GM20431 (cell line): ENCODE data around the gene PAFAH1B1.
"Not testable (repeated sequence)": the region's sequence is repeated elsewhere in the genome, so short reads cannot be mapped to it uniquely, and the experiment has no call there.

Experiments
- in situ Hi-C: fragments of 300-500 bp; cut with MseI, MboI; formaldehyde crosslinking; loops from one replicate; pipeline ENCODE4 v1.15.0; 2020; ENCODE audit warnings: low sequenced_read_pairs; ENCODE audit not compliant: unreplicated experiment

Gene PAFAH1B1

DNA sequence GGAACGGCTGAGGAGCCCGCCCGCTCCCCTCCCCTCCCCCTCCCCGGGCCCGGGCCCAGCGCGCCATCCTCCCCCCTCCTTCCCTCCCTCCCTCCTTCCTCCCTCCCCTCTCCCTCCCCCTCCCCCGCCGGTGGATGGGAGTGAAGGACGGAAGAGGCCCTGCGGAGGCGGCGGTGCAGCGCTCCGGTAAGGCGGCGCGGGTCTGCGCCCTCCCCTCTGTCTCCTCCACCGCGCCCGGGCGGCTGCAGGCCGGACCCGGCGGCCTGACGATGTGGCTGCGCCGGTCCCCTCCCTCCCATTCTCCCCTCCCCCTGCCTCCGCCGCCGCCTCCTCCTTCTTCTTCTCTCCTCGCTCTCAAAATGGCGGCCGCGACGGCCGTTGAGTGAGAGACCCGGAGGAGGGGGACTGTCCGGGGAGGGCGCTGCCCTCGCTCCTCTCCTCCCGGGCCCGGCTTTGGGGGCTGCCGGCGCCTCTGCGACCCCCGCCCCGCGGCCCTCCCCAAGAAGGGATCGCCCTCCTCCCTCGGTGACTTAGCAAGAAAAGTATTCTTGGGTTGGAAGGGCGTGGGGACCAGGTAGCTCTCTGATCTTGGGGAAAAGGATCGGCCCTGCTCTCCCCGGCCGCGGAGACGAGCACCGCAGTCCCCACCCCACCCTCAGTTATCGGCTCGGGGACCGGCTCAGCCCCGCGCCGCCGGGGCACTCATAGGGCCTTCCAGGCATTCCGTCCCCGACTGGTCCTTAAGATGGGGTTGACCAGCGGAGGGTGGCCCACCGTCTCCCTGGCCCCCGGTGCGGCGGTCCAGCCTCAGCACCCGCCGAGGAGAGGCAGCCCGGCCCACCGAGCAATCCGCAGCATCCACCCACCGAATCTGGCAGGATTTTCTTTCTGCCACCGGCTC lies 617 bp downstream of the PAFAH1B1 start:
- in situ Hi-C loops = no loop called here

DNA sequence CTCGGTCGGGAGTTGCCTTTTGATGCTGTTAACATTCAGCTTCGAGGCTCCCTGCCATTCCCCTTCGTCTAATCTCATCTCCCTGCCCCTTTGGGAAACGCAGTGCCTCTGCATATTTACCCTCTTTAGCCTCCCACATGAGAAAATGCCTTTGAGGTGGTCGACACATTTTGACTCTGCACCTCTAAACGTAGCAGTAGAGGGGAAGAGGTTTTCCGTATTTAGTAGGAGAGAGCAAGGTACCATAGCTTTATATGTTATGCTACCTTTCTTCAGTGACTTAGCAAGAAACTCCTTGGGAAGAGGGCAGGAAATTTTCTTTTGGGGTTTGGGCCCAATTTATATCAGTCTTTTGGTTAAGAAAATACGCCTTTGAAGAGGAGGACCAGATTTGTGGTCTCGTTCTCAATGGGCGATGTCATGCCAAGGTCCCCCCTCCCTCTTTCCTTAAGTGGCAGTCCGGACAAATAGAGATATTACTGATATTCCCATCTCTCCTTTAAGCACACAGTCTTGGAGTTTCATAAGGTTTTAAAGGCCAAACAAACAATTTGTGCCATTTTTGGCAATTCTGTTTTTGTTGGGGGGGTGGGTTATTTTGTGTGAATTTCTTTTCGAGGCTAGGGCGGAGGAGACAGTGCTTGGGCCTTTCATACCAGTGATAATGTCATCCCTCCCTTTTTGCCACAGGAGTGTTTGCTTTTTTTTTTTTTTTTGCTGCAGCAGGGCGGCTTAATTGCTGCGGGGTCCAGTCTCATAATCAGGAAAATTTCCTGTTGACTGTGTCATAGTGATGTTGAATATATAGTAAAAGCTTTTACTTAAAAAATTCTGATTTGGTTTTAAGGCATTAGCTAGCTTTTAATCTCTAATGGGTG lies 1.5 kb downstream of the PAFAH1B1 start:
- in situ Hi-C loops = no loop called here

- in situ Hi-C loops = no loop called here
Measured at GRCh38 chr17:2595716-2596115, 2.3 kb downstream of the PAFAH1B1 start.

DNA sequence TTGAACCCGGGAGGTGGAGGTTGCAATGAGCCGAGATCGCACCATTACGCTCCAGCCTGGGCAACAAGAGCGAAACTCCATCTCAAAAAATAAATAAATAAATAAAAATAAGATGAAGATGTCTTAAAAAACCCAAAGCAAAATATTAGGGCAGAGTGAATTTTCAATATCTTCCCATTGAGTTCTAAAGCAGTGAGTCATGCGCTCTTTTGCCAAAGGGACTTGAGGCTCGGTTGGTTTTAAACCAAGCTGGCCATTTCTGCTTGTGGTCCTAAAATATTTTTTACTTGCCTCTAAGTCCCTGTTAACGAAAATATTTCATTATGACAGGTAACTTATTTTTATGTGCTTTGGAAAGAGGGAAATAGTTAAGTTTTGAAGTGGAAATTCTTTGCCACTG lies 4.7 kb downstream of the PAFAH1B1 start:
- in situ Hi-C loops = no loop called here

- in situ Hi-C loops = no loop called here
Measured at GRCh38 chr17:2602597-2603017, 9.2 kb downstream of the PAFAH1B1 start.

DNA sequence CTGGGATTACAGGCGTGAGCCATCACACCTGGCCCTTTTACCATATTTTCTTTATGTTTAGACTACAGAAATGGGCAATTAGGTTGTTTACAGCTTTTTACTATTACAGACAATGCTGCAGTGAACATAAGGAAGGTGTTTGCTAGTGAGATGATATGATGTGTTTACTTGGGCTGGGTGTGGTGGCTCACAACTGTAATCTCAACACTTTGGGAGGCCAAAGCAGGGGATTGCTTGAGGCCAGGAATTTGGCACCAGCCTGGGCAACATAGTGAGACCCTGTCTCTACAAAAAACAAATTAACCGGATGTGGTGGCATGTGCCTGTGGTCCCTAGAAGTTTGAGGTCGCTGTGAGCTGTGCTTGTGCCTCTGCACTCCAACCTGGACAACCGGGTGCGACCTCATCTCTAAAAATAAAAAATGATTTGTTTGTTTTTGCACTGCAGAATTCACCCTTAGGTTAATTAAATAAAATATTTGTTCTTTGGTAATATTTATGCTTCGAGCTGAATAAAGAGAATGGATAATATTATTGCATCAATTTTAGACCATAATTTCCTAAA lies 15.0 kb downstream of the PAFAH1B1 start:
- in situ Hi-C loops = no loop called here

DNA sequence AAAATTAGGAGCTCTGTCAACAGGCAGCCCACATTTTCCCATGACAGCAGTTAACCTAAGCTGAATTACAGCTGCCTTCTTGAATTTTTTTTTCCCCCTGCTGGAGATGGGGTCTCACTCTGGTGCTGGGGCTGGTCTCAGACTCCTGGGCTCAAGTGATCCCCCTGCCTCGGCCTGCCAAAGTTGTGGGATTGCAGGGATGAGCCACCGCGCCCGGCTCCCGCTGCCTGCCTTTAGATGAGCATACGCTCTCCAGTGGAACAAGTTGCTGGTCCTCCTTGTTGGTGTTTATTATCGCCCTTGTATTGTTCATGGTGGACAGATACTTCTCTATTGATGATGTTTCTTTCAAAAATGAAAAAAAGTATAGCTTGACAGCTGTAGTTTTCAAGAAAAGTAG lies 15.6 kb downstream of the PAFAH1B1 start:
- in situ Hi-C loops = no loop called here

DNA sequence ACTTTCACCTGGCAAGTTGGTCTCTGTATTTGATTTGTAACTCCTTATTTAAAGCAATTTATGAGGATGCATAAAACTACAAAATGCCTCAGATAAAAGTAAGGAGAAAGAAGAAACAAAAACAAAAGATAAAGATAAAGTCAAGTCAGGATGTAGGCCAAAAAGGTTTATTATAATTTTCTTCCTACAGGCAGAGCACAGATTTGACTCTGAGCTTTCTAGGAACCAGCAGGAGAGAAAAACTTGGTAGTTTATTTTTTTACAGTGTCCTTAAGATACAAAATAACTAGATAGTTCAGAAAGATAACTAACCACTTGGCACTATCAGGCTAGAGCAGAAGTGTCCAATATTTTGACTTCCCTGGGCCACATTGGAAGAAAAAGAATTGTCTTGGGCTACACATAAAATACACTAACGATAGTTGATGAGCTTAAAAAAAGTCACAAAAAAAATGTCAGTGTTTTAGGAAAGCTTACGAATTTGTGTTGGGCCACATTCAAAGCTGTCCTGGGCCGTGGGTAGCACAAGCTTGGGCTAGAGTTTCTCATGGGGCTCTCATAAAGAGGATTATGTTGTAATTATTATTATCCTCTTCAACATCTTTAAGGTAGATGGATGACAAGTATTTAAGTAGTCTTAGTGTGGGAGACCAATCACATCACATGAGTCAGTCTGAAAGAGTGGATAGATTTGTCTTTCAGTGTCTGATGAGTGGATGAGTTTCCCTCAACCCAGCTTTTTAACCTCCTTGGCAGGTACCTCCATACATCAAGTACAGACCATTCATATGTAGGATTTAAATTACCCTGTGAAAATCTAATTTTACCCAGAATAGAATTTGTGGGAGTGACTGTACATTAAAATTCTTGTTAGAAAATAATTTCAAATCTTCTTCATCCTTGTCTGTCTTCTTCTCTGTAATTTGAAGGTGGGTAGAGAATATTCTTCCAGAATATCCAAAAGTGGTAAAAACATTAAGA lies 17.0 kb downstream of the PAFAH1B1 start:
- in situ Hi-C loops = no loop called here

GRCh38 chr17:2611627-2612026 lies 18.2 kb downstream of the PAFAH1B1 start:
- in situ Hi-C loops = no loop called here

- in situ Hi-C loops = no loop called here
Measured at GRCh38 chr17:2612630-2613029, 19.2 kb downstream of the PAFAH1B1 start.

GRCh38 chr17:2613089-2613808 lies 19.8 kb downstream of the PAFAH1B1 start:
- in situ Hi-C loops = no loop called here

DNA sequence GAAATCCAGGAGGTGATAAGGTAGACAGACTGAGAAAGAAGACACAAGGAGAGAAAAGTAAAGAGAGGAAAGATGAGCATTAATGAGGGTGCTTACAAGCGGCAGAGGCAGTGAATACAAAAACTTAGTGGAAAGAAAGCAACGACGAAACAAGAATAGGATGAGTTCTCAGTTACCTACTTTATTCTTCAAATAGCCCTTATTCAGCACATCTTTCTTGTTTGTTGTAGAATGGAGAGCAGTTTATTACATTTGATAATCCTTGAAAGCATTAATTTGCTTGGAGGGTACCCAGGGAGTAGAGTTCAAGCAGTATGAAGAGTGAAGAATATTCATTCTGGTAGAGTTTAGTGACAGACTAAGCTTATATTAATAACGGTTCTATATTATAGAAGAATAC lies 22.4 kb downstream of the PAFAH1B1 start:
- in situ Hi-C loops = no loop called here

DNA sequence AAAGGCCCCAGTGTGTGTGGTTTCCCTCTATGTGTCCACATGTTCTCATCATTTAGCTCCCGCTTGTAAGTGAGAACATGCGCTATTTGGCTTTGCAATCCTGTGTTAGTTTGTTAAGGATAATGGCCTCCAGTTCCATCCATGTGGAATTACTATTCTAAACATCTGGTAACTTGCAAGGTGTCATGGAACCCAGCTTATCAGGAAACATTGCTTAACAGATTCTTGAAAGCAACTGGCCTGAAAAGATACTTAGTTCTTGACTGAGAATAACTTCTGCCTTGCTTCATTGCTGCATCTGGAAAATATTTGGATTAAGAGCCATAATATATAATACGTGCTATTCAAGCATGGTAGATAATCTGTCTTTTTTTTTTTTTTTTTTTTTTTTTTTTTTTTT lies 27.8 kb downstream of the PAFAH1B1 start:
- in situ Hi-C loops = no loop called here

GRCh38 chr17:2621951-2622405 lies 28.5 kb downstream of the PAFAH1B1 start:
- in situ Hi-C loops = not testable (repeated sequence)

DNA sequence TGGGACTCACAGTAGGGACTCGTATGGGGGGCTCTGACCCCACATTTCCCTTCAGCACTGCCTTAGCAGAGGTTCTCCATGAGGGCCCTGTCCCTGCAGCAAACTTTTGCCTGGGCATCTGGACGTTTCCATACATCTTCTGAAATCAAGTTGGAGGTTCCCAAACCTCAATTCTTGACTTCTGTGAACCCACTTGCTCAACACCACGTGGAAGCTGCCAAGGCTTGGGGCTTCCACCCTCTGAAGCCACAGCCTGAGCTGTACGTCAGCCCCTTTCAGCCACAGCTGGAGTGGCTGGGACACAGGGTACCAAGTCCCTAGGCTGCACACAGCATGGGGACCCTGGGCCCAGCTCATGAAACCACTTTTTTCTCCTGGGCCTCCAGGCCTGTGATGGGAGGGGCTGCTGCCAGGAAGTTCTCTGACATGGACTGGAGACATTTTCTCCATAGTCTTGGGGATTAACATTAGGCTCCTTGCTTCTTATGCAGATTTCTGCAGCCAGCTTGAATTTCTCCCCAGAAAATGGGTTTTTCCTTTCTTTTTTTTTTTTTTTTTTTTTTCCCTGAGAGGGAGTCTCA lies 29.4 kb downstream of the PAFAH1B1 start:
- in situ Hi-C loops = not testable (repeated sequence)

DNA sequence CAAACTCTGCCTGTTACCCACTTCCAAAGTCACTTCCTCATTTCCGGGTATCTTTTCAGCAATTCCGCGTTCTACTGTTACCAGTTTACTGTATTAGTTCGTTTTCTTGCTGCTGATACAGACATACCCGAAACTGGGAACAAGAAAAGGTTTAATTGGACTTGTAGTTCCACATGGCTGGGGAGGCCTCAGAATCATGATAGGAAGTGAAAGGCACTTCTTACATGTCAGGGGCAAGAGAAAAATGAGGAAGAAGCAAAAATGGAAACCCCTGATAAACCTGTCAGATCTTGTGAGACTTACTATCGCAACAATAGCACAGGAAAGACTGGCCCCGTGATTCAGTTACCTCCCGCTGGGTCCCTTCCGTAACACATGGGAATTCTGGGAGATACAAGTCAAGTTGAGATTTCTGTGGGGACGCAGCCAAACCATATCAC lies 30.9 kb downstream of the PAFAH1B1 start:
- in situ Hi-C loops = no loop called here

DNA sequence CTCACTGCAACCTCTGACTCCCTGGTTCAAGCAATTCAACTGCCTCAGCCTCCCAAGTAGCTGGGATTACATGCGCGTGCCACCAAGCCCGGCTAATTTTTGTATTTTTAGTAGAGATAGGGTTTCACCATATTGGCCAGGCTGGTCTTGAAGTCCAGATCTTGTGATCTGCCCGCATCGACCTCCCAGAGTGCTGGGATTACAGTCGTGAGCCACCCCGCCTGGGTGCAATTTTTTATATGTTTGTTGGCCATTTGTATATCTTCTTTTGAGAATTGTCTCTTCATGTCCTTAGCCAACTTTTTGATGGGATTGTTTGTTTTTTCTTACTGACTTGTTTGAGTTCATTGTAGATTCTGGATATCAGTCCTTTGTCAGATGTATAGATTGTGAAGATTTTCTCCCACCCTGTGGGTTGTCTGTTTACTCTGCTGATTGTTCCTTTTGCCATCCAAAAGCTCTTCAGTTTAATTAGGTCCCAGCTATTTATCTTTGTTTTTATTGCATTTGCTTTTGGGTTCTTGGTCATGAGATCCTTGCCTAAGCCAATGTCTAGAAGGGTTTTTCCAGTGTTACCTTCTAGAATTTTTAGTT lies 33.3 kb downstream of the PAFAH1B1 start:
- in situ Hi-C loops = not testable (repeated sequence)

- in situ Hi-C loops = not testable (repeated sequence)
Measured at GRCh38 chr17:2628922-2629321, 35.5 kb downstream of the PAFAH1B1 start.
